Stomach (tissue), 4 donors: ENCODE measurements around the gene HPN.

Source experiments
- CTCF ChIP-seq, 7 experiments: fragments of 450-650 bp in 4 of 7; fragments of 200-600 bp in 3 of 7; sonication (generic) in 3 of 7; IDR thresholded peaks; one replicate each; pipeline ENCODE4 v1.5.1; 2016 to 2019; ENCODE audit warnings: antibody characterized with exemption in 7 of 7, control low read depth in 2 of 7, mild to moderate bottlenecking in 1 of 7
- POLR2A ChIP-seq, 4 donors: fragments of 450-650 bp; IDR thresholded peaks; one replicate each; pipeline ENCODE4 v1.6.1; 2016; ENCODE audit warnings: antibody characterized with exemption in 4 of 4, control low read depth in 2 of 4, mild to moderate bottlenecking in 1 of 4, moderate library complexity in 1 of 4

GRCh38 chr19:35025969-35026368 lies 15.6 kb upstream of the HPN start:
- TF ChIP-seq CTCF (IDR thresholded peaks at IDR 0.05): no peak
- no peak for TF ChIP-seq POLR2A (IDR thresholded peaks at IDR 0.05)
